Left ventricle myocardium inferior (tissue), 1 donor: Measurements from ENCODE around the gene CYYR1. TPM values are rescaled to one million over a fixed set of nuclear protein-coding genes. Genes with fewer than 3 reads are reported as not detected.

ENCODE experiments used
- DNase-seq: peaks from one replicate; pipeline ENCODE4 v3.0.0-alpha.2; 2020
- H3K27ac ChIP-seq: fragments of 200-600 bp; replicated peaks from 2 replicates; pipeline ENCODE4 v1.8.0; 2021
- H3K27me3 ChIP-seq: fragments of 200-600 bp; 2 replicates; pipeline ENCODE4 v1.8.0; 2021; ENCODE audit warnings: low read depth
- H3K36me3 ChIP-seq: fragments of 200-600 bp; 2 replicates; pipeline ENCODE4 v1.8.0; 2021
- H3K4me1 ChIP-seq: fragments of 200-600 bp; 2 replicates; pipeline ENCODE4 v1.8.0; 2021
- H3K4me3 ChIP-seq: fragments of 200-600 bp; 2 replicates; pipeline ENCODE4 v1.8.0; 2021; ENCODE audit warnings: mild to moderate bottlenecking, moderate library complexity
- H3K9me3 ChIP-seq: fragments of 200-600 bp; replicated peaks from 2 replicates; pipeline ENCODE4 v1.8.0; 2021
- intact Hi-C: fragments of 100-400 bp; cut with micrococcal nuclease; formaldehyde crosslinking; loops from one replicate; pipeline ENCODE4 v1.11.0; 2022
- total RNA-seq: library from RNA; stranded (reverse); fragmentation: NEBNext Ultra II Directional; extraction: Animal tissue kit (Norgen Biotek cat#: 25700); gene quantifications from one replicate; pipeline ENCODE4 v1.2.1, GENCODE V29; 2021
- TF ChIP-seq, protein P1 (sequence below): fragments of 200-600 bp; IDR thresholded peaks from 2 replicates; pipeline ENCODE4 v1.8.0; 2021; ENCODE audit warnings: antibody characterized with exemption, mild to moderate bottlenecking, borderline replicate concordance
- donor health status: DM: no; HTN: yes; CAD: no; lungs with severe emphysema.

The CYYR1 gene
- total RNA-seq, 1 donor from 2014 or later: 21.6 TPM

DNA sequence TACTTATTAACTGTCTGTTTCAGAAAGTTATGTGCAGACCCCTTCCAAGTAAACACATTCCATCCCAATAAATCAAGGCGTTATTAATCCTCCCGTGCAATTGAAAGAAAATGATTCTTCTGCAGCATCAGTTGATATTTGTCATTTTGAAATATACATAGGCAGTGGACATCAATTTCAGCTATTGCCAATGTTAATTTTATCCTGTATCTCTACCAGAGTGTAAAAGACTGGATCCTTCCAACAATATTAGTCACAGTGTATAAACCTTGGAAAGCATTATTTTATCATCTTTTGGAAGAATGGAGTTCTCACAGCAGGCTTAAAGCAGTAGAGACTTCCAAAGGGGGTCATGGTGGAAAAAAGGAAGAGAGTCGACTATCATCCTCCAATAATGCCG, 150.4 kb downstream of the CYYR1 start:
- Histone ChIP-seq H3K4me3 (no peak overlapping the region), H3K36me3 (no peaks in the 10 kb centered on the region), H3K4me1 (no peaks in the 10 kb centered on the region), H3K9me3 (no peaks in the 10 kb centered on the region), H3K27ac (no peak overlapping the region), H3K27me3 (no peaks in the 10 kb centered on the region)
- TF ChIP-seq, protein P1, sequence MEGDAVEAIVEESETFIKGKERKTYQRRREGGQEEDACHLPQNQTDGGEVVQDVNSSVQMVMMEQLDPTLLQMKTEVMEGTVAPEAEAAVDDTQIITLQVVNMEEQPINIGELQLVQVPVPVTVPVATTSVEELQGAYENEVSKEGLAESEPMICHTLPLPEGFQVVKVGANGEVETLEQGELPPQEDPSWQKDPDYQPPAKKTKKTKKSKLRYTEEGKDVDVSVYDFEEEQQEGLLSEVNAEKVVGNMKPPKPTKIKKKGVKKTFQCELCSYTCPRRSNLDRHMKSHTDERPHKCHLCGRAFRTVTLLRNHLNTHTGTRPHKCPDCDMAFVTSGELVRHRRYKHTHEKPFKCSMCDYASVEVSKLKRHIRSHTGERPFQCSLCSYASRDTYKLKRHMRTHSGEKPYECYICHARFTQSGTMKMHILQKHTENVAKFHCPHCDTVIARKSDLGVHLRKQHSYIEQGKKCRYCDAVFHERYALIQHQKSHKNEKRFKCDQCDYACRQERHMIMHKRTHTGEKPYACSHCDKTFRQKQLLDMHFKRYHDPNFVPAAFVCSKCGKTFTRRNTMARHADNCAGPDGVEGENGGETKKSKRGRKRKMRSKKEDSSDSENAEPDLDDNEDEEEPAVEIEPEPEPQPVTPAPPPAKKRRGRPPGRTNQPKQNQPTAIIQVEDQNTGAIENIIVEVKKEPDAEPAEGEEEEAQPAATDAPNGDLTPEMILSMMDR: no peak
- no peak for DNase-seq
- intact Hi-C loops: no loop called here

- H3K4me1 ChIP-seq: no peaks in the 10 kb centered on the region
- H3K9me3 ChIP-seq: no peaks in the 10 kb centered on the region
- TF ChIP-seq, protein P1: no peak
- intact Hi-C loops: no loop called here
- DNase-seq: no peak
- no peaks in the 10 kb centered on the region for H3K36me3 ChIP-seq
- no peak overlapping the region for H3K27ac ChIP-seq
- H3K27me3 ChIP-seq: no peaks in the 10 kb centered on the region
- H3K4me3 ChIP-seq: no peak overlapping the region
These were observed 150.9 kb downstream of the CYYR1 start for GRCh38 chr21:26422138-26422537.

- H3K4me3 ChIP-seq: no peak overlapping the region
- no peaks in the 10 kb centered on the region for H3K9me3 ChIP-seq
- TF ChIP-seq, protein P1: no peak
- DNase-seq: no peak
- no peak overlapping the region for H3K27ac ChIP-seq
- H3K27me3 ChIP-seq: no peaks in the 10 kb centered on the region
- intact Hi-C loops: no loop called here
- H3K36me3 ChIP-seq: no peaks in the 10 kb centered on the region
- no peaks in the 10 kb centered on the region for H3K4me1 ChIP-seq
These were observed 151.4 kb downstream of the CYYR1 start for GRCh38 chr21:26421724-26422123.
